Caco-2 (cell line): Measurements from ENCODE around the gene PLXNA4. TPM values are rescaled to one million over a fixed set of nuclear protein-coding genes. Genes with fewer than 3 reads are reported as not detected.

Source experiments
- BruUV-seq: library from RNA; stranded (reverse); fragments of 400-500 nt; replicated peaks from 2 replicates; lab custom pipeline; 2021; lab: Mats Ljungman, UMichigan
- CTCF ChIA-PET: fragments of 300-600 bp; sonication (Branson Sonifier 250); formaldehyde crosslinking; loops from one replicate; lab custom pipeline; 2022; ENCODE audit warnings: antibody characterized with exemption; lab: Charles Lee
- POLR2A ChIA-PET: fragments of 300-600 bp; sonication (Branson Sonifier 250); formaldehyde crosslinking; loops from one replicate; lab custom pipeline; 2022; ENCODE audit warnings: antibody characterized with exemption; lab: Charles Lee
- DNase-seq, 2 experiments: peaks; one replicate each; pipeline versions ENCODE4 v3.0.0 to v3.0.0-alpha.2; 2020 to 2022
- H3K27me3 ChIP-seq: replicated peaks from 2 replicates; pipeline ENCODE4 v1.6.0; 2011; ENCODE audit warnings: low read length; ENCODE audit not compliant: control insufficient read depth, insufficient read depth
- H3K36me3 ChIP-seq: 2 replicates; pipeline ENCODE4 v1.5.1; 2011; ENCODE audit warnings: low read length; ENCODE audit not compliant: control insufficient read depth, insufficient read depth
- H3K4me1 ChIP-seq: fragments of 250-450 bp; sonication (Bioruptor Pico); 2 replicates; pipeline ENCODE4 v1.5.1; 2020; ENCODE audit warnings: mild to moderate bottlenecking
- H3K4me3 ChIP-seq: 2 replicates; pipeline ENCODE4 v1.5.1; 2011; ENCODE audit warnings: low read depth, mild to moderate bottlenecking, control low read depth, low read length
- H3K9me3 ChIP-seq: fragments of 250-450 bp; sonication (Bioruptor Pico); 2 replicates; pipeline ENCODE4 v1.5.1; 2020; ENCODE audit warnings: mild to moderate bottlenecking, moderate library complexity
- H3K27ac Mint-ChIP-seq: one replicate; pipeline ENCODE4 v1.8.0; 2022; ENCODE audit warnings: mixed read lengths; ENCODE audit not compliant: unreplicated experiment
- H3K27me3 Mint-ChIP-seq: one replicate; pipeline ENCODE4 v1.8.0; 2022; ENCODE audit warnings: mixed read lengths; ENCODE audit not compliant: insufficient read depth, unreplicated experiment
- H3K36me3 Mint-ChIP-seq: one replicate; pipeline ENCODE4 v1.8.0; 2022; ENCODE audit warnings: mild to moderate bottlenecking, mixed read lengths; ENCODE audit not compliant: insufficient read depth, unreplicated experiment
- H3K4me1 Mint-ChIP-seq: one replicate; pipeline ENCODE4 v1.8.0; 2022; ENCODE audit warnings: low read depth, mixed read lengths; ENCODE audit not compliant: unreplicated experiment
- H3K4me3 Mint-ChIP-seq: one replicate; pipeline ENCODE4 v1.8.0; 2022; ENCODE audit warnings: mild to moderate bottlenecking, moderate library complexity, mixed read lengths; ENCODE audit not compliant: unreplicated experiment
- H3K9me3 Mint-ChIP-seq: one replicate; pipeline ENCODE4 v1.8.0; 2022; ENCODE audit warnings: mixed read lengths; ENCODE audit not compliant: unreplicated experiment
- intact Hi-C: fragments of 100-400 bp; cut with micrococcal nuclease; formaldehyde crosslinking; loops from one replicate; pipeline ENCODE4 v1.10.0; 2022; ENCODE audit not compliant: unreplicated experiment
- total RNA-seq: library from RNA; stranded (reverse); gene quantifications from 2 replicates; pipeline ENCODE4 v1.2.3, GENCODE V29; 2022
- TF ChIP-seq, protein P1 (sequence below), 2 experiments: fragments of 200-600 bp in 1 of 2; IDR thresholded peaks; 1 replicate in 1 of 2; 2 replicates in 1 of 2; pipeline versions ENCODE4 v1.5.1 to v1.8.0; 2011 to 2022; ENCODE audit warnings: antibody characterized with exemption in 1 of 2, control low read depth in 1 of 2, inconsistent platforms in 1 of 2, low read depth in 1 of 2, low read length in 1 of 2, mild to moderate bottlenecking in 1 of 2, moderate library complexity in 1 of 2; ENCODE audit not compliant: insufficient read depth in 1 of 2, severe bottlenecking in 1 of 2, unreplicated experiment in 1 of 2

The PLXNA4 gene
- total RNA-seq, 1 experiment from 2014 or later, result 0.43 TPM

GRCh38 chr7:132191418-132191817 lies 384.9 kb downstream of the PLXNA4 start:
- Mint-ChIP-seq H3K27ac (no peak overlapping the region), H3K27me3 (peaks cover 7% of the 10 kb centered on the region), H3K4me1 (no peaks in the 10 kb centered on the region), H3K9me3 (peaks cover 10% of the 10 kb centered on the region), H3K36me3 (no peaks in the 10 kb centered on the region), H3K4me3 (no peak overlapping the region)
- intact Hi-C loops, result no loop called here
- Histone ChIP-seq H3K4me3 (no peak overlapping the region), H3K4me1 (no peaks in the 10 kb centered on the region), H3K36me3 (no peaks in the 10 kb centered on the region), H3K9me3 (peaks cover 11% of the 10 kb centered on the region), H3K27me3 (no peaks in the 10 kb centered on the region)
- POLR2A ChIA-PET, result no interaction called here
- no peak for DNase-seq
- BruUV-seq, result no TSS peak
- TF ChIP-seq, protein P1, sequence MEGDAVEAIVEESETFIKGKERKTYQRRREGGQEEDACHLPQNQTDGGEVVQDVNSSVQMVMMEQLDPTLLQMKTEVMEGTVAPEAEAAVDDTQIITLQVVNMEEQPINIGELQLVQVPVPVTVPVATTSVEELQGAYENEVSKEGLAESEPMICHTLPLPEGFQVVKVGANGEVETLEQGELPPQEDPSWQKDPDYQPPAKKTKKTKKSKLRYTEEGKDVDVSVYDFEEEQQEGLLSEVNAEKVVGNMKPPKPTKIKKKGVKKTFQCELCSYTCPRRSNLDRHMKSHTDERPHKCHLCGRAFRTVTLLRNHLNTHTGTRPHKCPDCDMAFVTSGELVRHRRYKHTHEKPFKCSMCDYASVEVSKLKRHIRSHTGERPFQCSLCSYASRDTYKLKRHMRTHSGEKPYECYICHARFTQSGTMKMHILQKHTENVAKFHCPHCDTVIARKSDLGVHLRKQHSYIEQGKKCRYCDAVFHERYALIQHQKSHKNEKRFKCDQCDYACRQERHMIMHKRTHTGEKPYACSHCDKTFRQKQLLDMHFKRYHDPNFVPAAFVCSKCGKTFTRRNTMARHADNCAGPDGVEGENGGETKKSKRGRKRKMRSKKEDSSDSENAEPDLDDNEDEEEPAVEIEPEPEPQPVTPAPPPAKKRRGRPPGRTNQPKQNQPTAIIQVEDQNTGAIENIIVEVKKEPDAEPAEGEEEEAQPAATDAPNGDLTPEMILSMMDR (IDR thresholded peaks at IDR 0.05; ENCODE audit: insufficient read depth in 1 of 2, low read depth in 1 of 2, low read length in 1 of 2, severe bottlenecking in 1 of 2, unreplicated experiment in 1 of 2), result no peak
- CTCF ChIA-PET, result no interaction called here

DNA sequence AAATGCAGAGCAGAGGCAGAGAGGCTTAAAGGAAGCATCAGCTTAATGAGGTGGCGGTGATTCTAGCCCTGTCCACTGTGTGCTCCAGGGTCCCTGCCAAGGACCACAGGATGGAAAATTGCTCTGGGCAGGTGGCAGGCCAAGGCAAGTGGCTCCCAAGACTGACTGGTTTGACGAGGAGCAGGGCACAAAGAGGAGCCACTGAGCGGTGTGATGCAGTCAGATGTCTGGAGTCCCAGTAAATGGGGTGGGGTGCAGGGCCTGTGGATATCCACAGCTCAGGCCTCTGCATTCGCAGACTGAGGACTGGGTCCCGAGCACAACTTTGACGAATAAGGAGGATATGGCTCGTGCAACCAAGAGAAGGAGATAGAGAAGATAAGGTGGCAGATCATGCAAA lies 385.6 kb downstream of the PLXNA4 start:
- no peaks in the 10 kb centered on the region for H3K27me3 ChIP-seq
- no TSS peak for BruUV-seq
- no peaks in the 10 kb centered on the region for H3K4me1 ChIP-seq
- Mint-ChIP-seq H3K36me3 (no peaks in the 10 kb centered on the region), H3K27me3 (peaks cover 7% of the 10 kb centered on the region), H3K4me3 (no peak overlapping the region), H3K27ac (no peak overlapping the region), H3K4me1 (no peaks in the 10 kb centered on the region), H3K9me3 (peaks cover 10% of the 10 kb centered on the region)
- H3K4me3 ChIP-seq, result no peak overlapping the region
- no peaks in the 10 kb centered on the region for H3K36me3 ChIP-seq
- ChIA-PET POLR2A (no interaction called here), CTCF (no interaction called here)
- peaks cover 13% of the 10 kb centered on the region for H3K9me3 ChIP-seq
- TF ChIP-seq, protein P1 (IDR thresholded peaks at IDR 0.05; ENCODE audit: insufficient read depth in 1 of 2, low read depth in 1 of 2, low read length in 1 of 2, severe bottlenecking in 1 of 2, unreplicated experiment in 1 of 2), result no peak
- DNase-seq, result no peak
- intact Hi-C loops, result no loop called here

- Histone ChIP-seq H3K9me3 (peaks cover 13% of the 10 kb centered on the region), H3K4me3 (no peak overlapping the region), H3K4me1 (no peaks in the 10 kb centered on the region), H3K27me3 (no peaks in the 10 kb centered on the region), H3K36me3 (no peaks in the 10 kb centered on the region)
- intact Hi-C loops, result no loop called here
- BruUV-seq, result no TSS peak
- Mint-ChIP-seq H3K27ac (no peak overlapping the region), H3K9me3 (peaks cover 10% of the 10 kb centered on the region), H3K36me3 (no peaks in the 10 kb centered on the region), H3K4me1 (no peaks in the 10 kb centered on the region), H3K4me3 (no peak overlapping the region), H3K27me3 (peaks cover 7% of the 10 kb centered on the region)
- CTCF ChIA-PET, result no interaction called here
- DNase-seq, result no peak
- TF ChIP-seq, protein P1 (IDR thresholded peaks at IDR 0.05; ENCODE audit: insufficient read depth in 1 of 2, low read depth in 1 of 2, low read length in 1 of 2, severe bottlenecking in 1 of 2, unreplicated experiment in 1 of 2), result no peak
- POLR2A ChIA-PET, result no interaction called here
These were observed 386.4 kb downstream of the PLXNA4 start for GRCh38 chr7:132189881-132190280.
